ENCODE results near the gene CBLN2.

CBLN2 gene

GRCh38 chr18:72544092-72544886 lies at the start of gene CBLN2:
Gene CBLN2, minus strand, starts transcription at chr18:72544342. Its CDS starts 2,182 bp downstream, at chr18:72542160.
- no peak within 1 kb of the TSS for H3K4me3 ChIP-seq (ENCODE audit: low read length)
- H3K4me1 ChIP-seq (ENCODE audit: control insufficient read depth, insufficient read depth, low read length) = no peaks in the 10 kb centered on the region
- H3K9ac ChIP-seq (ENCODE audit: low read length) = no peak within 1 kb of the TSS
- H3K36me3 ChIP-seq (ENCODE audit: control insufficient read depth, insufficient read depth, low read length) = no peaks in the 10 kb centered on the region
- peaks cover 26% of the 10 kb centered on the region for H3K27me3 ChIP-seq (ENCODE audit: control insufficient read depth, insufficient read depth, low read length)
- no peaks in the 10 kb centered on the region for H3K9me3 ChIP-seq (ENCODE audit: control insufficient read depth, low read length)

- Histone ChIP-seq H3K4me3 (ENCODE audit: low read length) (no peak overlapping the region), H3K9me3 (ENCODE audit: control insufficient read depth, low read length) (no peaks in the 10 kb centered on the region), H3K27me3 (ENCODE audit: control insufficient read depth, insufficient read depth, low read length) (no peaks in the 10 kb centered on the region), H3K36me3 (ENCODE audit: control insufficient read depth, insufficient read depth, low read length) (no peaks in the 10 kb centered on the region), H3K4me1 (ENCODE audit: control insufficient read depth, insufficient read depth, low read length) (no peaks in the 10 kb centered on the region), H3K9ac (ENCODE audit: low read length) (no peak overlapping the region)
Observed at GRCh38 chr18:72588360-72588759, 44.2 kb upstream of the CBLN2 start.

GRCh38 chr18:72584787-72585186 lies 40.6 kb upstream of the CBLN2 start:
- Histone ChIP-seq H3K9me3 (ENCODE audit: control insufficient read depth, low read length) (no peaks in the 10 kb centered on the region), H3K9ac (ENCODE audit: low read length) (no peak overlapping the region), H3K27me3 (ENCODE audit: control insufficient read depth, insufficient read depth, low read length) (no peaks in the 10 kb centered on the region), H3K4me1 (ENCODE audit: control insufficient read depth, insufficient read depth, low read length) (no peaks in the 10 kb centered on the region), H3K4me3 (ENCODE audit: low read length) (no peak overlapping the region), H3K36me3 (ENCODE audit: control insufficient read depth, insufficient read depth, low read length) (no peaks in the 10 kb centered on the region)

- Histone ChIP-seq H3K27me3 (ENCODE audit: control insufficient read depth, insufficient read depth, low read length) (no peaks in the 10 kb centered on the region), H3K9me3 (ENCODE audit: control insufficient read depth, low read length) (no peaks in the 10 kb centered on the region)
Observed at GRCh38 chr18:72581976-72582375, 37.8 kb upstream of the CBLN2 start.

GRCh38 chr18:72572896-72573295 lies 28.8 kb upstream of the CBLN2 start:
- no peaks in the 10 kb centered on the region for H3K9me3 ChIP-seq (ENCODE audit: control insufficient read depth, low read length)
- H3K36me3 ChIP-seq (ENCODE audit: control insufficient read depth, insufficient read depth, low read length) = no peaks in the 10 kb centered on the region
- H3K9ac ChIP-seq (ENCODE audit: low read length) = no peak overlapping the region
- H3K27me3 ChIP-seq (ENCODE audit: control insufficient read depth, insufficient read depth, low read length) = no peaks in the 10 kb centered on the region
- H3K4me3 ChIP-seq (ENCODE audit: low read length) = no peak overlapping the region
- no peaks in the 10 kb centered on the region for H3K4me1 ChIP-seq (ENCODE audit: control insufficient read depth, insufficient read depth, low read length)

More at GRCh38 chr18:72581976-72582375, 37.8 kb upstream of the CBLN2 start:
- no peaks in the 10 kb centered on the region for H3K4me1 ChIP-seq (ENCODE audit: control insufficient read depth, insufficient read depth, low read length)
- no peak overlapping the region for H3K9ac ChIP-seq (ENCODE audit: low read length)
- no peaks in the 10 kb centered on the region for H3K36me3 ChIP-seq (ENCODE audit: control insufficient read depth, insufficient read depth, low read length)
- no peak overlapping the region for H3K4me3 ChIP-seq (ENCODE audit: low read length)

- no peaks in the 10 kb centered on the region for H3K27me3 ChIP-seq (ENCODE audit: control insufficient read depth, insufficient read depth, low read length)
- no peak overlapping the region for H3K9ac ChIP-seq (ENCODE audit: low read length)
- no peaks in the 10 kb centered on the region for H3K4me1 ChIP-seq (ENCODE audit: control insufficient read depth, insufficient read depth, low read length)
- H3K36me3 ChIP-seq (ENCODE audit: control insufficient read depth, insufficient read depth, low read length) = no peaks in the 10 kb centered on the region
- H3K9me3 ChIP-seq (ENCODE audit: control insufficient read depth, low read length) = no peaks in the 10 kb centered on the region
- no peak overlapping the region for H3K4me3 ChIP-seq (ENCODE audit: low read length)
Observed at GRCh38 chr18:72566290-72566689, 22.1 kb upstream of the CBLN2 start.

GRCh38 chr18:72555968-72556367 lies 11.8 kb upstream of the CBLN2 start:
- H3K4me1 ChIP-seq (ENCODE audit: control insufficient read depth, insufficient read depth, low read length) = no peaks in the 10 kb centered on the region
- no peaks in the 10 kb centered on the region for H3K9me3 ChIP-seq (ENCODE audit: control insufficient read depth, low read length)
- H3K9ac ChIP-seq (ENCODE audit: low read length) = no peak overlapping the region
- no peak overlapping the region for H3K4me3 ChIP-seq (ENCODE audit: low read length)
- H3K36me3 ChIP-seq (ENCODE audit: control insufficient read depth, insufficient read depth, low read length) = no peaks in the 10 kb centered on the region
- no peaks in the 10 kb centered on the region for H3K27me3 ChIP-seq (ENCODE audit: control insufficient read depth, insufficient read depth, low read length)

GRCh38 chr18:72555101-72555500 lies 11.0 kb upstream of the CBLN2 start:
- H3K9ac ChIP-seq (ENCODE audit: low read length) = no peak overlapping the region
- no peaks in the 10 kb centered on the region for H3K9me3 ChIP-seq (ENCODE audit: control insufficient read depth, low read length)
- no peak overlapping the region for H3K4me3 ChIP-seq (ENCODE audit: low read length)
- H3K36me3 ChIP-seq (ENCODE audit: control insufficient read depth, insufficient read depth, low read length) = no peaks in the 10 kb centered on the region
- no peaks in the 10 kb centered on the region for H3K4me1 ChIP-seq (ENCODE audit: control insufficient read depth, insufficient read depth, low read length)
- no peaks in the 10 kb centered on the region for H3K27me3 ChIP-seq (ENCODE audit: control insufficient read depth, insufficient read depth, low read length)

GRCh38 chr18:72543357-72544055 lies 636 bp downstream of the CBLN2 start:
- Histone ChIP-seq H3K27me3 (ENCODE audit: control insufficient read depth, insufficient read depth, low read length) (peaks cover 26% of the 10 kb centered on the region), H3K36me3 (ENCODE audit: control insufficient read depth, insufficient read depth, low read length) (no peaks in the 10 kb centered on the region), H3K9me3 (ENCODE audit: control insufficient read depth, low read length) (no peaks in the 10 kb centered on the region), H3K4me3 (ENCODE audit: low read length) (no peak overlapping the region), H3K9ac (ENCODE audit: low read length) (no peak overlapping the region), H3K4me1 (ENCODE audit: control insufficient read depth, insufficient read depth, low read length) (no peaks in the 10 kb centered on the region)

- Histone ChIP-seq H3K9me3 (ENCODE audit: control insufficient read depth, low read length) (no peaks in the 10 kb centered on the region), H3K9ac (ENCODE audit: low read length) (no peak overlapping the region), H3K4me1 (ENCODE audit: control insufficient read depth, insufficient read depth, low read length) (no peaks in the 10 kb centered on the region), H3K36me3 (ENCODE audit: control insufficient read depth, insufficient read depth, low read length) (no peaks in the 10 kb centered on the region), H3K4me3 (ENCODE audit: low read length) (no peak overlapping the region), H3K27me3 (ENCODE audit: control insufficient read depth, insufficient read depth, low read length) (peaks cover 26% of the 10 kb centered on the region)
Observed at GRCh38 chr18:72542984-72543356, 1.2 kb downstream of the CBLN2 start.

GRCh38 chr18:72542342-72542741 lies 1.8 kb downstream of the CBLN2 start:
- Histone ChIP-seq H3K4me3 (ENCODE audit: low read length) (no peak overlapping the region), H3K9ac (ENCODE audit: low read length) (no peak overlapping the region), H3K4me1 (ENCODE audit: control insufficient read depth, insufficient read depth, low read length) (no peaks in the 10 kb centered on the region), H3K9me3 (ENCODE audit: control insufficient read depth, low read length) (no peaks in the 10 kb centered on the region), H3K27me3 (ENCODE audit: control insufficient read depth, insufficient read depth, low read length) (peaks cover 26% of the 10 kb centered on the region), H3K36me3 (ENCODE audit: control insufficient read depth, insufficient read depth, low read length) (no peaks in the 10 kb centered on the region)

GRCh38 chr18:72541871-72542332 lies 2.2 kb downstream of the CBLN2 start:
- no peak overlapping the region for H3K9ac ChIP-seq (ENCODE audit: low read length)
- no peak overlapping the region for H3K4me3 ChIP-seq (ENCODE audit: low read length)
- H3K9me3 ChIP-seq (ENCODE audit: control insufficient read depth, low read length) = no peaks in the 10 kb centered on the region
- H3K36me3 ChIP-seq (ENCODE audit: control insufficient read depth, insufficient read depth, low read length) = no peaks in the 10 kb centered on the region
- H3K27me3 ChIP-seq (ENCODE audit: control insufficient read depth, insufficient read depth, low read length) = peaks cover 26% of the 10 kb centered on the region
- no peaks in the 10 kb centered on the region for H3K4me1 ChIP-seq (ENCODE audit: control insufficient read depth, insufficient read depth, low read length)
